ENCODE measurements around the gene STRN3. TPM values are rescaled to one million over a fixed set of nuclear protein-coding genes. Genes with fewer than 3 reads are reported as not detected.

The STRN3 gene
- total and polyA plus RNA-seq, 2 of the 4 experiments (the other 2 are of a cell fraction) = 10.8 to 78.7 TPM

- Histone ChIP-seq H4K8ac (ENCODE audit: low read depth in 2 of 2, low read length in 2 of 2) (no peak overlapping the region), H2BK15ac (ENCODE audit: low read depth, low read length) (no peak overlapping the region), H3K18ac (ENCODE audit: low read depth, low read length) (no peak overlapping the region), H3K4ac (ENCODE audit: low read depth, low read length) (no peak overlapping the region), H3K79me1 (ENCODE audit: low read depth in 1 of 2, low read length in 2 of 2) (peaks cover 26 to 69% of the 10 kb centered on the region in 2 experiments), H2BK120ac (ENCODE audit: low read depth, low read length) (no peak overlapping the region), H3K23ac (ENCODE audit: low read depth, low read length) (no peak overlapping the region), H3K9me3 (ENCODE audit: control insufficient read depth, insufficient read depth, low read length) (peaks cover 6% of the 10 kb centered on the region), H3K4me3 (ENCODE audit: insufficient read depth, low read depth, low read length) (no peak overlapping the region), H3K4me1 (ENCODE audit: control insufficient read depth, insufficient read depth, low read length) (no peaks in the 10 kb centered on the region), H4K5ac (ENCODE audit: low read depth, low read length) (no peak overlapping the region), H3K9me1 (ENCODE audit: insufficient read depth, low read length) (peaks cover 4% of the 10 kb centered on the region; the same call in 1 of the 2 replicates), H4K20me1 (ENCODE audit: insufficient read depth, low read length) (peaks cover 79% of the 10 kb centered on the region), H2AK9ac (replicated peaks; ENCODE audit: low read depth, low read length, poor library complexity) (no peak overlapping the region), H3K14ac (replicated peaks; ENCODE audit: low read depth, low read length) (no peak overlapping the region), H2AK5ac (ENCODE audit: low read depth, low read length) (no peak overlapping the region), H4K91ac (ENCODE audit: insufficient read depth, low read depth, low read length) (no peak overlapping the region), H2BK20ac (ENCODE audit: low read depth, low read length) (no peak overlapping the region), H3K27me3 (ENCODE audit: control insufficient read depth, insufficient read depth, low read length) (no peaks in the 10 kb centered on the region), H2AFZ (replicated peaks; ENCODE audit: low read length, poor library complexity) (no peak overlapping the region), H3K56ac (ENCODE audit: extremely low read depth, insufficient read depth, low read length) (no peak overlapping the region), H3K9ac (ENCODE audit: low read depth, low read length) (no peak overlapping the region), H3K4me2 (ENCODE audit: low read depth, low read length) (no peak overlapping the region), H3K36me3 (ENCODE audit: control insufficient read depth, insufficient read depth, low read length) (peaks cover 9% of the 10 kb centered on the region), H3K27ac (ENCODE audit: insufficient read depth, low read length) (no peak overlapping the region), H2BK5ac (ENCODE audit: low read depth, low read length, poor library complexity, severe bottlenecking) (no peak overlapping the region)
- dilution Hi-C loops (cut with HindIII; ENCODE audit: low sequenced_read_pairs, unreplicated experiment) (no loop called here), in situ Hi-C loops (cut with MboI; ENCODE audit: low sequenced_read_pairs) (no loop called here), intact Hi-C loops (cut with micrococcal nuclease) (no loop called here)
- no peak for TF ChIP-seq USF2 (IDR thresholded peaks at IDR 0.05; ENCODE audit: low read depth, low read length)
- TF ChIP-seq ELK1 (IDR thresholded peaks at IDR 0.05; ENCODE audit: borderline replicate concordance, low read depth, low read length) = no peak
- no peak for TF ChIP-seq MXI1 (IDR thresholded peaks at IDR 0.05; ENCODE audit: borderline replicate concordance, low read depth, low read length)
- no peak for TF ChIP-seq RCOR1 (IDR thresholded peaks at IDR 0.05; ENCODE audit: insufficient replicate concordance, low read length)
- TF ChIP-seq MAFK (IDR thresholded peaks at IDR 0.05; ENCODE audit: low read depth, low read length) = no peak
- TF ChIP-seq CTCF (conservative IDR thresholded peaks at IDR 0.05; ENCODE audit: low read depth, low read length) = no peak
- TF ChIP-seq CHD1 (IDR thresholded peaks at IDR 0.05; ENCODE audit: low read depth, low read length) = no peak
- TF ChIP-seq CEBPB (IDR thresholded peaks at IDR 0.05; ENCODE audit: low read depth, low read length) = no peak
- no peak for TF ChIP-seq BHLHE40 (IDR thresholded peaks at IDR 0.05; ENCODE audit: low read depth, low read length)
- no peak for TF ChIP-seq MAZ (IDR thresholded peaks at IDR 0.05; ENCODE audit: borderline replicate concordance, low read depth, low read length)
- TF ChIP-seq RAD21 (IDR thresholded peaks at IDR 0.05; ENCODE audit: low read length) = no peak
- TF ChIP-seq POLR2A (IDR thresholded peaks at IDR 0.05; ENCODE audit: low read depth, low read length) = no peak
- TF ChIP-seq SMC3 (IDR thresholded peaks at IDR 0.05; ENCODE audit: low read depth, low read length) = no peak
- TF ChIP-seq FOS (IDR thresholded peaks at IDR 0.05; ENCODE audit: low read depth, low read length) = no peak
- no peak for TF ChIP-seq RFX5 (IDR thresholded peaks at IDR 0.05; ENCODE audit: low read depth, low read length)
- TF ChIP-seq NFE2L2 (IDR thresholded peaks at IDR 0.05; ENCODE audit: low read depth, low read length) = no peak
- CTCF ChIA-PET = interaction anchor here (1.2 kb wide), 1 partner anchor 18 kb away, joined by 3 read pairs; no protein-coding TSS in a partner anchor
- no TSS peak for BruUV-seq (replicated peaks)
- no CpG with 5 or more reads among the region's 5 CpGs for WGBS, 2 experiments (ENCODE audit: extremely low coverage in 2 of 2, insufficient read length in 1 of 2)
- POLR2A ChIA-PET (ENCODE audit: unreplicated experiment) = no interaction called here
- DNase-seq (no peak), ATAC-seq (ENCODE audit: low read depth) (no peak)
Measured at GRCh38 chr14:30961330-30961729, 64.8 kb downstream of the STRN3 start.

Data from IMR-90 (cell line).